Thyroid gland (tissue), 4 donors: Measurements from ENCODE around the gene RIOK3. TPM values are rescaled to one million over a fixed set of nuclear protein-coding genes. Genes with fewer than 3 reads are reported as not detected.
A peak's percentile ranks its signal among the peaks of the same experiment; 100 is the strongest.

Experiments
- DNase-seq, 2 donors: peaks; one replicate each; pipeline ENCODE4 v3.0.0-alpha.2; 2019
- H3K27ac ChIP-seq, 3 donors: fragments of 200-600 bp; sonication (generic); 1 replicate in 2 of 3; 2 replicates in 1 of 3; pipeline ENCODE4 v1.5.1; 2016 to 2019; ENCODE audit warnings: mild to moderate bottlenecking in 1 of 3, moderate library complexity in 1 of 3
- H3K27me3 ChIP-seq: fragments of 200-600 bp; sonication (generic); one replicate; pipeline ENCODE4 v1.5.1; 2019
- H3K36me3 ChIP-seq, 2 donors: fragments of 200-600 bp; sonication (generic); one replicate each; pipeline ENCODE4 v1.5.1; 2016 to 2019
- H3K4me1 ChIP-seq, 2 donors: fragments of 200-600 bp; sonication (generic); one replicate each; pipeline ENCODE4 v1.5.1; 2017 to 2019
- H3K4me3 ChIP-seq, 3 donors: fragments of 200-600 bp; sonication (generic); replicated peaks in 1 of 3; 1 replicate in 2 of 3; 2 replicates in 1 of 3; pipeline ENCODE4 v1.5.1; 2016; ENCODE audit warnings: mild to moderate bottlenecking in 1 of 3
- H3K9me3 ChIP-seq: fragments of 200-600 bp; sonication (generic); one replicate; pipeline ENCODE4 v1.5.1; 2017
- CTCF ChIP-seq, 6 experiments: fragments of 200-600 bp in 3 of 6; fragments of 450-650 bp in 3 of 6; sonication (generic) in 3 of 6; IDR thresholded peaks; one replicate each; pipeline ENCODE4 v1.5.1; 2016 to 2019; ENCODE audit warnings: antibody characterized with exemption in 6 of 6, mild to moderate bottlenecking in 2 of 6, inconsistent platforms in 1 of 6, moderate library complexity in 1 of 6
- POLR2A ChIP-seq, 2 donors: fragments of 450-650 bp; IDR thresholded peaks; one replicate each; pipeline ENCODE4 v1.6.1; 2017; ENCODE audit warnings: antibody characterized with exemption in 2 of 2, mild to moderate bottlenecking in 2 of 2, moderate library complexity in 1 of 2
- WGBS, 2 donors: methylation state at CpG; one replicate each; pipeline ENCODE4 v1.1.5; 2017; 5-methylcytosine and 5-hydroxymethylcytosine counted together
- intact Hi-C: fragments of 100-400 bp; cut with DNase I; formaldehyde crosslinking; loops from one replicate; pipeline ENCODE4 v1.15.1; 2023
- total RNA-seq, 4 donors: library from RNA; depleted of rRNA; stranded (reverse); fragments of >200 nt; gene quantifications; one replicate each; pipeline ENCODE4 v1.2.3, GENCODE V29; 2016

The RIOK3 gene
- total RNA-seq, 4 donors from 2014 or later: 51.2 to 85.7 (median 63.6) TPM

- no peaks in the 10 kb centered on the region for H3K27me3 ChIP-seq
- no peak overlapping the region for H3K4me3 ChIP-seq
- intact Hi-C loops: no loop called here
- H3K27ac ChIP-seq: no peak overlapping the region
- H3K4me1 ChIP-seq: peaks cover 6 to 8% of the 10 kb centered on the region in 2 donors
- no peak for DNase-seq
- TF ChIP-seq POLR2A (IDR thresholded peaks at IDR 0.05) (no peak), CTCF (IDR thresholded peaks at IDR 0.05) (no peak)
- no peaks in the 10 kb centered on the region for H3K36me3 ChIP-seq
- WGBS, 2 donors: 91 to 94% methylated on average over 1 of the region's 1 CpG
- H3K9me3 ChIP-seq: no peaks in the 10 kb centered on the region
These were observed 4.8 kb upstream of the RIOK3 start for GRCh38 chr18:23448291-23448690.

GRCh38 chr18:23450022-23450421 lies 3.1 kb upstream of the RIOK3 start:
- no peak overlapping the region for H3K27ac ChIP-seq
- TF ChIP-seq POLR2A (IDR thresholded peaks at IDR 0.05) (no peak), CTCF (IDR thresholded peaks at IDR 0.05) (no peak)
- DNase-seq: no peak
- 84 to 90% methylated on average over 4 of the region's 4 CpGs for WGBS, 2 donors
- peaks cover 13 to 17% of the 10 kb centered on the region in 2 donors for H3K4me1 ChIP-seq
- H3K4me3 ChIP-seq: no peak overlapping the region
- intact Hi-C loops: loop anchor here (10.0 kb wide), 1 partner anchor 55 kb away; the partner anchor contains the start of gene RMC1
- H3K27me3 ChIP-seq: no peaks in the 10 kb centered on the region
- H3K9me3 ChIP-seq: no peaks in the 10 kb centered on the region
- no peaks in the 10 kb centered on the region for H3K36me3 ChIP-seq

- TF ChIP-seq POLR2A (IDR thresholded peaks at IDR 0.05) (no peak), CTCF (IDR thresholded peaks at IDR 0.05) (no peak)
- no peaks in the 10 kb centered on the region for H3K27me3 ChIP-seq
- DNase-seq: no peak
- H3K4me3 ChIP-seq: no peak overlapping the region
- WGBS, 2 donors: 96 to 98% methylated on average over 18 of the region's 18 CpGs
- H3K9me3 ChIP-seq: no peaks in the 10 kb centered on the region
- intact Hi-C loops: loop anchor here (10.0 kb wide), 1 partner anchor 54 kb away; the partner anchor contains the start of gene RMC1
- no peak overlapping the region for H3K27ac ChIP-seq
- H3K36me3 ChIP-seq: no peaks in the 10 kb centered on the region
- H3K4me1 ChIP-seq: peaks cover 13 to 19% of the 10 kb centered on the region in 2 donors
These were observed 2.1 kb upstream of the RIOK3 start for GRCh38 chr18:23451011-23451410.

GRCh38 chr18:23451491-23451890 lies 1.6 kb upstream of the RIOK3 start:
- H3K27me3 ChIP-seq: no peaks in the 10 kb centered on the region
- TF ChIP-seq CTCF (IDR thresholded peaks at IDR 0.05) (no peak), POLR2A (IDR thresholded peaks at IDR 0.05) (no peak)
- no peak overlapping the region for H3K4me3 ChIP-seq
- H3K27ac ChIP-seq: no peak overlapping the region
- H3K36me3 ChIP-seq: no peaks in the 10 kb centered on the region
- no peaks in the 10 kb centered on the region for H3K9me3 ChIP-seq
- intact Hi-C loops: loop anchor here (10.0 kb wide), 1 partner anchor 53 kb away; the partner anchor contains the start of gene RMC1
- 88 to 89% methylated on average over 6 of the region's 6 CpGs for WGBS, 2 donors
- no peak for DNase-seq
- peaks cover 13 to 19% of the 10 kb centered on the region in 2 donors for H3K4me1 ChIP-seq

GRCh38 chr18:23452347-23452727 lies 750 bp upstream of the RIOK3 start:
- Histone ChIP-seq H3K27me3 (no peaks in the 10 kb centered on the region), H3K4me1 (peaks cover 22 to 23% of the 10 kb centered on the region in 2 donors), H3K27ac (peak overlapping the region; percentile 83 to 90 (median 89)), H3K36me3 (no peaks in the 10 kb centered on the region), H3K4me3 (peak overlapping the region in 1 of 3 donors; percentile 90), H3K9me3 (no peaks in the 10 kb centered on the region)
- WGBS, 2 donors: 73 to 78% methylated on average over 3 of the region's 3 CpGs
- intact Hi-C loops: loop anchor here (10.0 kb wide), 1 partner anchor 52 kb away; the partner anchor contains the start of gene RMC1
- TF ChIP-seq CTCF (IDR thresholded peaks at IDR 0.05) (no peak), POLR2A (IDR thresholded peaks at IDR 0.05) (no peak)
- no peak for DNase-seq
